Activated naive CD4-positive, alpha-beta T cell treated with anti-CD3 and anti-CD28 coated beads, Interleukin-2, amount 50 U/mL, for 72 hours (primary cell): ENCODE measurements around the gene RC3H2. TPM values are rescaled to one million over a fixed set of nuclear protein-coding genes. Genes with fewer than 3 reads are reported as not detected.
A peak's percentile ranks its signal among the peaks of the same experiment; 100 is the strongest.
"Not testable (repeated sequence)": the region's sequence is repeated elsewhere in the genome, so short reads cannot be mapped to it uniquely, and the experiment has no call there.

Experiments
- ATAC-seq, 2 donors: fragments of 150-1000 bp; cut with Tn5 transposase; 2 replicates each; pipeline ENCODE4 v1.10.0; 2021; ENCODE audit warnings: mild to moderate bottlenecking in 2 of 2, moderate library complexity in 2 of 2
- DNase-seq, 2 donors: peaks; one replicate each; pipeline ENCODE4 v3.0.0; 2021 to 2022; ENCODE audit warnings: low spot score in 2 of 2
- H3K27ac Mint-ChIP-seq, 2 donors: one replicate each; pipeline ENCODE4 v1.8.0; 2022; ENCODE audit warnings: mild to moderate bottlenecking in 2 of 2, mixed read lengths in 2 of 2
- H3K36me3 Mint-ChIP-seq, 2 donors: one replicate each; pipeline ENCODE4 v1.8.0; 2022; ENCODE audit warnings: mixed read lengths in 2 of 2
- H3K9me3 Mint-ChIP-seq, 2 donors: one replicate each; pipeline ENCODE4 v1.8.0; 2022; ENCODE audit warnings: mixed read lengths in 2 of 2
- total RNA-seq, 2 donors: library from RNA; stranded (reverse); gene quantifications; one replicate each; pipeline ENCODE4 v1.2.3, GENCODE V29; 2022

The RC3H2 gene
- total RNA-seq, 2 donors from 2014 or later: 30.5 to 38.6 TPM

GRCh38 chr9:122828965-122829284, 76.2 kb downstream of the RC3H2 start:
- ATAC-seq, DNase-seq, H3K9me3 Mint-ChIP-seq: not testable (repeated sequence)
- Mint-ChIP-seq H3K36me3 (peaks cover 6 to 24% of the 10 kb centered on the region in 2 donors), H3K27ac (peak overlapping the region; percentile 96)

GRCh38 chr9:122827761-122828093, 77.4 kb downstream of the RC3H2 start:
- ATAC-seq (peak in 1 of 2 donors; percentile 2), DNase-seq (no peak)
- Mint-ChIP-seq H3K27ac (peak overlapping the region; percentile 96), H3K9me3 (no peaks in the 10 kb centered on the region), H3K36me3 (peaks cover 6 to 24% of the 10 kb centered on the region in 2 donors)

- H3K27ac Mint-ChIP-seq: peak overlapping the region; percentile 13 to 62
- ATAC-seq: no peak
Measured at GRCh38 chr9:122822938-122823337, 82.2 kb downstream of the RC3H2 start.

GRCh38 chr9:122822056-122822455, 83.1 kb downstream of the RC3H2 start:
- no peaks in the 10 kb centered on the region for H3K9me3 Mint-ChIP-seq
- no peak overlapping the region for H3K27ac Mint-ChIP-seq
- ATAC-seq: no peak
- H3K36me3 Mint-ChIP-seq: peaks cover 6 to 13% of the 10 kb centered on the region in 2 donors
- DNase-seq: no peak

More at GRCh38 chr9:122822938-122823337, 82.2 kb downstream of the RC3H2 start:
- Mint-ChIP-seq H3K36me3 (peaks cover 6 to 16% of the 10 kb centered on the region in 2 donors), H3K9me3 (no peaks in the 10 kb centered on the region)
- DNase-seq: no peak

- ATAC-seq: no peak
- Mint-ChIP-seq H3K36me3 (peaks cover 6 to 8% of the 10 kb centered on the region in 2 donors), H3K27ac (peak overlapping the region in 1 of 2 donors; percentile 38), H3K9me3 (no peaks in the 10 kb centered on the region)
- DNase-seq: no peak
Measured at GRCh38 chr9:122821278-122821943, 83.7 kb downstream of the RC3H2 start.

GRCh38 chr9:122820490-122820845, 84.7 kb downstream of the RC3H2 start:
- Mint-ChIP-seq H3K9me3 (no peaks in the 10 kb centered on the region), H3K27ac (peak overlapping the region in 1 of 2 donors; percentile 44), H3K36me3 (peaks cover 2 to 4% of the 10 kb centered on the region in 2 donors)
- ATAC-seq (no peak), DNase-seq (no peak)

- ATAC-seq: no peak
- H3K36me3 Mint-ChIP-seq: peaks cover 4 to 5% of the 10 kb centered on the region in 2 donors
- no peaks in the 10 kb centered on the region for H3K9me3 Mint-ChIP-seq
- H3K27ac Mint-ChIP-seq: peak overlapping the region in 1 of 2 donors; percentile 44
- DNase-seq: no peak
Measured at GRCh38 chr9:122819791-122820489, 85.2 kb downstream of the RC3H2 start.

GRCh38 chr9:122819326-122819725, 85.8 kb downstream of the RC3H2 start:
- Mint-ChIP-seq H3K36me3 (peaks cover 2 to 5% of the 10 kb centered on the region in 2 donors), H3K27ac (no peak overlapping the region), H3K9me3 (no peaks in the 10 kb centered on the region)
- ATAC-seq: no peak
- no peak for DNase-seq

GRCh38 chr9:122816163-122816867, 88.8 kb downstream of the RC3H2 start:
- Mint-ChIP-seq H3K36me3 (peaks cover 0 to 5% of the 10 kb centered on the region in 2 donors), H3K27ac (peak overlapping the region; percentile 87 to 96), H3K9me3 (no peaks in the 10 kb centered on the region)
- ATAC-seq (peak; percentile 75 to 82), DNase-seq (peak; percentile 23 to 57)

- peak; percentile 15 to 21 for ATAC-seq
- no peak for DNase-seq
- Mint-ChIP-seq H3K27ac (peak overlapping the region in 1 of 2 donors; percentile 87), H3K36me3 (peaks cover 0 to 5% of the 10 kb centered on the region in 2 donors), H3K9me3 (no peaks in the 10 kb centered on the region)
Measured at GRCh38 chr9:122815544-122815943, 89.6 kb downstream of the RC3H2 start.

- DNase-seq (no peak), ATAC-seq (no peak)
- H3K27ac Mint-ChIP-seq: peak overlapping the region; percentile 19 to 57
- peaks cover 0 to 5% of the 10 kb centered on the region in 2 donors for H3K36me3 Mint-ChIP-seq
- H3K9me3 Mint-ChIP-seq: no peaks in the 10 kb centered on the region
Measured at GRCh38 chr9:122814545-122814944, 90.6 kb downstream of the RC3H2 start.

- no peak for ATAC-seq
- H3K27ac Mint-ChIP-seq: no peak overlapping the region
- no peak for DNase-seq
- no peaks in the 10 kb centered on the region for H3K9me3 Mint-ChIP-seq
- peaks cover 0 to 5% of the 10 kb centered on the region in 2 donors for H3K36me3 Mint-ChIP-seq
Measured at GRCh38 chr9:122812736-122813135, 92.4 kb downstream of the RC3H2 start.

- peaks cover 0 to 7% of the 10 kb centered on the region in 2 donors for H3K9me3 Mint-ChIP-seq
- ATAC-seq (peak; percentile 23 to 32), DNase-seq (peak in 1 of 2 donors; percentile 68)
- peaks cover 8 to 20% of the 10 kb centered on the region in 2 donors for H3K36me3 Mint-ChIP-seq
- H3K27ac Mint-ChIP-seq: no peak overlapping the region
Measured at GRCh38 chr9:122810306-122810946, 94.7 kb downstream of the RC3H2 start.

- peaks cover 8 to 20% of the 10 kb centered on the region in 2 donors for H3K36me3 Mint-ChIP-seq
- H3K27ac Mint-ChIP-seq, DNase-seq, ATAC-seq, H3K9me3 Mint-ChIP-seq: not testable (repeated sequence)
Measured at GRCh38 chr9:122809261-122809660, 95.9 kb downstream of the RC3H2 start.

GRCh38 chr9:122808141-122808540, 97.0 kb downstream of the RC3H2 start:
- Mint-ChIP-seq H3K36me3 (peaks cover 8 to 20% of the 10 kb centered on the region in 2 donors), H3K27ac (peak overlapping the region; percentile 69 to 79), H3K9me3 (peaks cover 0 to 9% of the 10 kb centered on the region in 2 donors)
- DNase-seq (no peak), ATAC-seq (peak; percentile 36 to 55)

GRCh38 chr9:122807271-122807900, 97.8 kb downstream of the RC3H2 start:
- DNase-seq: peak; percentile 62 to 65
- H3K36me3 Mint-ChIP-seq: peaks cover 8 to 20% of the 10 kb centered on the region in 2 donors
- H3K9me3 Mint-ChIP-seq: peaks cover 0 to 9% of the 10 kb centered on the region in 2 donors
- peak; percentile 83 to 91 for ATAC-seq
- peak overlapping the region; percentile 79 to 90 for H3K27ac Mint-ChIP-seq
